Activated gamma-delta T cell (primary cell): Measurements from ENCODE around the gene AIFM3.
"Not testable (repeated sequence)": the region's sequence is repeated elsewhere in the genome, so short reads cannot be mapped to it uniquely, and the experiment has no call there.

Experiments
- DNase-seq: peaks from one replicate; lab custom pipeline; 2025; lab: John Stamatoyannopoulos, UW
- total RNA-seq, 2 donors: gene quantifications; one replicate each; lab custom pipeline; 2026; lab: John Stamatoyannopoulos, UW

The AIFM3 gene, protein sequence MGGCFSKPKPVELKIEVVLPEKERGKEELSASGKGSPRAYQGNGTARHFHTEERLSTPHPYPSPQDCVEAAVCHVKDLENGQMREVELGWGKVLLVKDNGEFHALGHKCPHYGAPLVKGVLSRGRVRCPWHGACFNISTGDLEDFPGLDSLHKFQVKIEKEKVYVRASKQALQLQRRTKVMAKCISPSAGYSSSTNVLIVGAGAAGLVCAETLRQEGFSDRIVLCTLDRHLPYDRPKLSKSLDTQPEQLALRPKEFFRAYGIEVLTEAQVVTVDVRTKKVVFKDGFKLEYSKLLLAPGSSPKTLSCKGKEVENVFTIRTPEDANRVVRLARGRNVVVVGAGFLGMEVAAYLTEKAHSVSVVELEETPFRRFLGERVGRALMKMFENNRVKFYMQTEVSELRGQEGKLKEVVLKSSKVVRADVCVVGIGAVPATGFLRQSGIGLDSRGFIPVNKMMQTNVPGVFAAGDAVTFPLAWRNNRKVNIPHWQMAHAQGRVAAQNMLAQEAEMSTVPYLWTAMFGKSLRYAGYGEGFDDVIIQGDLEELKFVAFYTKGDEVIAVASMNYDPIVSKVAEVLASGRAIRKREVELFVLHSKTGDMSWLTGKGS
- total RNA-seq: 0.31 to 0.48 reads per million in 2 donors

DNA sequence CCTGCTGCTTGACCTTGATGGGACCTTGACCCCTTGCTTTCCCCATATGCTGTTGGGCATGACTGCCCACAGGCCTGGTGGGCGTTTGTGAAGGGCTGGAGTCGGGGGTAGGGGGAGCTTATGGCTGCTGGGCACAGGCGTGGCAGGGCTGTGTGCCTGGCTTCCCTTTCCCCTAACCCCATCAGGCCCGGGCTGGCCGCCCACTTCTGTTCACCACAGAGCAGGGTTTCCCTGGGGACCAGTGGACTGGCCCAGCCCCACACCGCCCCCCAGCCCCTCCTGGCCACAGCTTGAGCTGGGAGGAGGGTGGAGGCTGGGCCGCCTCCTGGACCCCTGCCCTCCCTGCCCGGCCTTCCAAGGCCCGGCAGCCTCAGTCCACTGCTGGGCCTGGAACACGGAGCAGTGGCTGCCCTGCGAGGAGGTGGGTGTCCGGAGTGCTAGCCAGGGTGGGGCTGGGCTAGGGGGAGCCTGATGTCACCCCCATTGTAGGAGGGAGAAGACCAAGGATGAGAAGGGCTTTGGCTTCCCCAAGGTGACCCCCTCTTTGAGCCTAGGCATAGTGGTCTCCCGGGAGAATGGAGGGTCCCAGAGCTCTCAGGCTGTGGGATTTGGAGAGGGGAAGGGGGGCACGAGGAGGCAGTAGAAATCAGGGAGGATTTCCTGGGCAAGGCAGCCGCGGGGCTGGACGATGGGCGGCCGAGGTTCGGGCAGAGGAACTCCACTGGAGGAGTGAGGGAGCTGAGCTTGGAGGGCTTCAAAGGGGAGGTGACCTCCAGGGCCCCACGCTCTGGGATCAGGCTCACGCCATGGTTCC lies at the start of gene AIFM3:
Gene AIFM3 (plus strand): TSS at position 373 of the 814 bp plus-strand sequence. CDS start 690 bp downstream, outside the sequence.
- no peak for DNase-seq

DNA sequence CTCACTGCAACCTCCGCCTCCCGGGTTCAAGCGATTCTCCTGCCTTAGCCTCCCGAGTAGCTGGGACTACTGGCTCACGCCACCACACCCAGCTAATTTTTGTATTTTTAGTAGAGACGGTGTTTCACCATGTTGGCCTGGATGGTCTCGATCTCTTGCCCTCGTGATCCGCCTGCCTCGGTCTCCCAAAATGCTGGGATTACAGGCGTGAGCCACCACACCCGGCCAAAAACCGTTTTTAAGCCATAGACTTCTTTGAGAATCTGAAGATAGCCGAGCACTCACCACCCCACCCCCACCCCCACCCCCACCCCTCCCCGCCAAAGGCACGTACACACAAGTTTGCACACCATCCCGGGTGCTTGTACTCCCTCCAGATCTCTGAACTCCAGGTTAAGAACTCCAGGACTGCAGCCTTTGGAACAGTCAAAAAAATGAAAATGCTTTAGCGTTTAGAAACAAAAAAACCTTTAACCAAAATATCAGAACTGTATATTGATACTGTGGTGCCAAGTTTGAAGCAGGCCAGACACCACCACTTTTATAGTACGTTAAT lies 48.3 kb upstream of the AIFM3 start:
- no peak for DNase-seq

DNA sequence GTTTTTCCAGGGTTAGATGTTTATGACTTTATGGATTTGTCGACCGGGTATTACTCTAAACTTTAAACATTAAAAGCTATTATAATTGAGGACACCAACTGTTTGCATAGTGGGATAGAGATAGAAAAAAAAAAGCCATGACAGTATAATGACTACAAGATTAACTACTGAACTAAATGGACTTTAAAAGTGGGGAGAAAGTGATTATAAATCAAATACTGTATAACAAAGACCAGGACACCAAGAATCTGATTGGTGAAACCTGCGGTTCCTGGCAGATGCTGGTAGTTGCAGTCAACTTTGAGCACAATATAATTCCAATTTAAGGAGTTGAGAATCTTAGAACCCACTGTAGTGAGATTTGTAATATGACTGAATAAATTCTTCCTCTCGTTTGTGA lies 47.3 kb upstream of the AIFM3 start:
- DNase-seq: no peak

DNA sequence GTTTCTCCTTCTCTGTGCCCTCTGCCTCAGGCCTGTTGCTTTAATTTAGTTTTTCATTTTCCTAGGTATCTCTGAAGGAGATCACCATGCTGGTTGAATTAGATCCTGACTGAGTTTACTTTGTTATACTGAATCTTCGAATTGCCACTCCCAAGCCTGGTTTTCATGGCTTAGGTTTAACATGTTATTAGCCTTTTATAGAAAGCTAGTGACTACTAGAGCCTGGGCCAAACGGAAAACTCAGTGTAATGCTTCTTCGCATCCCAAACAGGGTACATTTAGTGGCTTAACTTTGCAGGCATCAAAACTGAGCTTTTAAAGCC lies 46.2 kb upstream of the AIFM3 start:
- DNase-seq: no peak

DNA sequence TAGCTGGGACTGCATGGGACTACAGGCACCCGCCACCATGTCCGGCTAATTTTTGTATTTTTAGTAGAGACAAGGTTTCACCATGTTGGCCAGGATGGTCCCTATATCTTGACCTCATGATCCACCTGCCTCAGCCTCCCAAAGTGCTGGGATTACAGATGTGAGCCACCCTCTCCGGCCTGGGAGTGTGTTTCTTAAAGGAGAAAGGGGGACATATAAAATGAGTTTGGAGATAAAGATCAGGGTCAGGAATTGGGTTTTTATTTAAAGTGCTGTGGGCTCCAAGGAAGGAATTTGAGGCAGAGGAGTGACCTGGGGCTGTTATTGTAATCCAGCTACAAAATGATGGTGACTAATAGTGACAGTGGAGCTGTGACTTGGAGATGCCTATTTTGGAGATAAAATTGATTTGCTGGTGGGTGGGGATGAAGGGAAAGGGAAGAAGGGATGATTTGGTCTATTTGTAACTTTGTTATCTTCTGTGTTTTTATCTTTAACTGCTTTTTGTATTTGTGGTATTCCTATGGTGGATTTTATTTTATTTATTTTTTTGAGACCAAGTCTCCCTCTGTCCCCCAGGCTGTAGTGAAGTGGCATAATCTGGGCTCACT lies 44.8 kb upstream of the AIFM3 start:
- no peak for DNase-seq

DNA sequence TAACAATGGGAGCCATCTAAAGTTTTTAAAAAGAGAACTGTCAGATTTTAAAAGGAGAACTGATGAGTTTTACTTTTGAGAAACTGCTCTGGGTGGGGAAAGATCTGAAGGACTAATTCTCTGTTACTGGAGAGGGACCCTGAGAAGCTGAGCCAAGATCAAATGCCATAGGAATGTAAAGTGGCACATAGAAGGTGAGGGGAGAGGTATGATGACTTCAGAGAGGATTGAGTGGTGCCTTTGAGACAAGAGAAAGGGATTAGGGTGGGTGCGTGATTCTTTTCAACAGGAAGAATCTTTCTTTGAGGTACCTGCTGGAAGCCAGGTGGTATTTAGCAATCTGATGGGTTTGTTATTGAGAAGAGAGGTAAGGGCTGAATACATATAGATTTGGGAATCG lies 40.8 kb upstream of the AIFM3 start:
- DNase-seq: no peak

DNA sequence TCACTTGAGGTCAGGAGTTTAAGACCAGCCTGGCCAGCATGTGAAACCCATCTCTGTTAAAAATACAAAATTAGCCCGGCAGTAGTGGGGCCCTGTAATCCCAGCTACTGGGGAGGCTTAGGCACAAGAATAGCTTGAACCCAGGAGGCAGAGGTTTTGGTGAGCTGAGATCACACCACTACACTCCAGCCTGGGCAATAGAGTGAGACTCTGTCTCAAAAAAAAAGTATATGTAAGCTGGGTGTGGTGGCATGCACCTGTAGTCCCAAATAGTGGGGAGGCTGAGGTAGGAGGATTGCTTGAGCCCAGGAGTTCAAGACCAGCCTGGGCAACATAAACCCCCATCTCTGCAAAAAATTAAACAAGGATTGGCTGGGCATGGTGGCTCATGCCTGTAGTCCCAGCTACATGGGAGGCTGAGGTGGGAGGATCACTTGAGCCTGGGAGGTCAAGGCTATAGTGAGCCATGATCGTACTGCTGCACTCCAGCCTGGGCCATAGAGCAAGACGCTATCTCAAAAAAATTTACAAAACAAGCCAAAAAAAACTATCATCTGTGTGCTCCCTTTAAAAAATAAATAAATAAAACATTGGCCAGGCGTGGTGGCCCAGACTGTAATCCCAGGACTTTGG lies 39.0 kb upstream of the AIFM3 start:
- no peak for DNase-seq

DNA sequence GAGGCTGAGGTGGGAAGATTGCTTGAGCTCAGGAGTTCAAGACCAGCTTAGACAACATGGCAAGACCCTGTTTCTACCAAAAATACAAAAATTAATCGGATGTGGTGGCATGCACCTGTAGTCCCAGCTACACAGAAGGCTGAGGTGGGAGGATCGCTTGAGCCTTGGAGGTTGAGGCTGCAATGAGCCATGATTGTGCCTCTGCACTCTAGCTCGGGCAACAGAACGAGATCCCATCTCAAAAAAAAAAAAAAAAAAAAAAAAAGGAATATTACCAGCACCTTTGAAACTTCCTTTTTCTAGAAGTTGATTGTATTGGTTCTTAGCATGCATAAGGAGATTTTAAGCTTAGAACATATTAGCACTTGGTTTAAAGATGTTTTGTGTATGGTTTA lies 38.5 kb upstream of the AIFM3 start:
- DNase-seq: no peak

DNA sequence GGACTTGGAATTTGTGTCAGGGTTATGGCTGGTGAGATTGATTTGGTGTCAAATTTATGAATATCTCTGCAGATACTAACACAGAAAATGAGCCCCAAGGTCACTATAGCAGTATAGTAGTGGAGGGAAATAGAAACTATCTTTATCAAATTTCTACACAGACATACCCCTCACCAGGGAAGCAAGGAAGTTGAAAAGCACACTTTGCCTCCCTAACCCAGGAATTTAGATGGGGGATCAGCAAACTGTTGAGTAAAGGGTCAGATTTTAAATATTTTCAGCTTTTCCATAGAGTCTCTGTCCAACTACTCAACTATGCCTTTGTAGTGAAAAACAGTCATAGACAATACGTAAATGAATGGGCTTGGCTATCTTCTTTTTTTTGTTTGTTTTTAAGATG lies 37.1 kb upstream of the AIFM3 start:
- DNase-seq: no peak

DNA sequence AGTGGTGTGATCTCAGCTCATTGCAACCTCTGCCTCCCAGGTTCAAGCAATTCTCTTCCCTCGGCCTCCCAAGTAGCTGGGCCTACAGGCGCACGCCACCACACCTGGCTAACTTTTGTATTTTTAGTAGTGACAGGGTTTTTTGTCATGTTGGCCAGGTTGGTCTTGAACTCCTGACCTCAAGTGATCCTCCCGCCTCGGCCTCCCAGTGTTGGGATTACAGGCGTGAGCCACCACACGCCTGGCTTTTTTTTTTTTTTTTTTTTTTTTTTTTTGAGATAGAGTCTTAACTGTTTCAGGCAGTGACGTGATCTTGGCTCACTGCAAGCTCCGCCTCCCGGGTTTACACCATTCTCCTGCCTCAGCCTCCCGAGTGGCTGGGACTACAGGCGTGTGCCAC lies 36.6 kb upstream of the AIFM3 start:
- not testable (repeated sequence) for DNase-seq

DNA sequence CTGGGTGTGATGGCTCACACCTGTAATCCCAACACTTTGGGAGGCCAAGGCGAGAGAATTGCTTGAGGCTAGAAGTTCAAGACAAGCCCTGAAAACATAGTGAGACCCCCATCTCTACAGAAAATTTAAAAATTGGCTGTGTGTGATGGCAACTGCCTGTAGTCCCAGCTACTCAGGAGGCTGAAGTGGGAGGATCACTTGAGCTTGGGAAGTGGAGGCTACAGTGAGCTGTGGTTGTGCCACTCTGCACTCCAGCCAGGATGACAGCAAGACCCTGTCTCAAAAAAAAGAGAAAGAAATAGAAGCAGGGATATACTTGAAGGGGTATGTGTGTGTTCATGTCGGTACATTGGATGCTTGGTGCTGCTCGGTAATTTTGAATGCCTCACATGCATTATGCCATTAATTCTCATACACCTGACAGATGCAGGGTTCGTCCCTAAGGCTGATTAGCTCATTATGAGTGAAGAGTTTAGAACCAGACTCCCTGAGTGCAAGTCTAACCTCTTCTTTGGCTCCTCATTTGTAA lies 35.9 kb upstream of the AIFM3 start:
- no peak for DNase-seq

DNA sequence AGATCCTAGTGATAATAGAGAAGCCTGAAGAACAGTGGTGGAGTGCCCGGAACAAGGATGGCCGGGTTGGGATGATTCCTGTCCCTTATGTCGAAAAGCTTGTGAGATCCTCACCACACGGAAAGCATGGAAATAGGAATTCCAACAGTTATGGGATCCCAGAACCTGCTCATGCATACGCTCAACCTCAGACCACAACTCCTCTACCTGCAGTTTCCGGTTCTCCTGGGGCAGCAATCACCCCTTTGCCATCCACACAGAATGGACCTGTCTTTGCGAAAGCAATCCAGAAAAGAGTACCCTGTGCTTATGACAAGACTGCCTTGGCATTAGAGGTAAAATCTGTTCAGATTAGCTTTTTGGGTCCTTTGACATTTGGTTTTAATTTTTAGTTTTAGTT lies 33.1 kb upstream of the AIFM3 start:
- no peak for DNase-seq

DNA sequence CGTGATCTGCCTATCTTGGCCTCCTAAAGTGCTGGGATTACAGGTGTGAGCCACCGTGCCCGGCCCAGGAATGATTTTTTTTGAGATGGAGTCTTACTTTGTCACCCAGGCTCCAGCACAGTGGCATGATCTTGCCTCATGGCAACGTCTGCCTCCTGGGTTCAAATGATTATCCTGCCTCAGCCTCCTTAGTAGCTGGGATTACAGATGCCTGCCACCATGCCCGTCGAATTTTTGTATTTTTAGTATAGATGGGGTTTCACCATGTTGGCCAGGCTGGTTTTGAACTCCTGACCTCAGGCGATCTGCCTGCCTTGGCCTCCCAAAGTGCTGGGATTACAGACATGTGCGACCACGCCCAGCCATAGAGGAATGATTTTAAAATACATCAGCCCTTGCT lies 32.0 kb upstream of the AIFM3 start:
- DNase-seq: not testable (repeated sequence)

DNA sequence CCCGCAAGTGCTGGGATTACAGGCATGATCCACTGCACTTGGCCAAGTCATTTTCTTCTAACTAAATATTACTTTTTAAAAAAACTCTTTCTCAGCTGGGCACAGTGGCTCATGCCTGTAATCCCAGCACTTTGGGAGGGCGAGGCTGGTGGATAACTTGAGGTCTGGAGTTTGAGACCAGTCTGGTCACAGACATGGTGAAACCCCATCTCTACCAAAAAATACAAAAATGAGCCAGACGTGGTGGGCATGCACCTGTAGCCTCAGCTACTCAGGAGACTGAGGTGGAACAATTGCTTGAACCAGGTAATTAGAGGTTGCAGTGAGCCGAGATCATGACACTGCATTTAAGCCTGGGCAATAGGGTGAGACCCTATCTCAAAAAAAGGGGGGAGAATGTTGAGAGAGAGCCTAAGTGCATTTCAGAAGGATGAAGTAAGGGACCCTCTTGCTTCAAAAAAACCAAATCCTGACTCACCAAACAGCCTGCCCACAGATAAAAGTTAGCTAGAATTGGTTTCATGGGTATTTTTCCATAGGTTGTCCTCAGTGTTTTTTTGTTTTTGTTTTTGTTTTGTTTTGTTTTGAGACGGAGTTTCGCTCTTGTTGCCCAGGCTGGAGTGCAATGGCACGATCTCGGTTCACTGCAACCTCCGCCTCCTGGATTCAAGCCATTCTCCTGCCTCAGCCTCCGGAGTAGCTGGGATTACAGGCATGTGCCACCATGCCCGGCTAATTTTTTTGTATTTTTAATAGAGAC lies 31.1 kb upstream of the AIFM3 start:
- DNase-seq: not testable (repeated sequence)

DNA sequence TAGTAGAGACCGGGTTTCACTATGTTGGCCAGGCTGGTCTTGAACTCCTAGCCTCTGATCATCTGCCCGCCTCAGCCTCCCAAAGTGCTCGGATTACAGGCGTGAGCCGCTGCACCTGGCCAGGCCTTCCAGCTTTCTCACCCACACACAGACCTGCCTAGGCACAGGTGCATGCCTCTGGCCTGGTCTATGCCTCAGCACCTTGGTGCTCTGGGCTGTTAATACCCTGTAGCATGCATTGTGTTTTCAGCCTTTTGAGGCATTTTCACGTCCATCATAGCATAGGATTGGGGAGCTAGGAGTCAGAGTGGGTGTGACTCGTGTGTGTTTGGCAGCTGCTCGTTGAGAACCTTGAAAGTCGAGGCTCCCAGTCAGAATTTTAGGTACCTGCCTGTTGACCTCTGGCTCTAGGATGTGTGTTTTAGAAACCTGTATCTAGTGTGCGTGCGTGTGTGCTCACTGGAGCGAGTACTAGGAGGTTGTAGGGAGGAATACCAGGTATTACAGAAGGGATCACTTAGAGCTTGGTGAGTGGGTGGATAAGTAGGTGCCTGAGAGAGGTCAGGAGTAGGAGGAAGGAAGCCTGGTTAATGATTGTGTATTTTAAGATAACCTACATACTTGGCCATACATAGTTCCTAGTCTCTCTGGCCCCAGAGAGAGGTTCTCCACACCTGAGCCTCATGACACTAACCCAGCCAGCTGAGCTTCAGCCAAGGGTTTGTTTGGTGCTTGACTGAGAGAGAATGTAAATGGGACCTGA lies 29.8 kb upstream of the AIFM3 start:
- DNase-seq: no peak

DNA sequence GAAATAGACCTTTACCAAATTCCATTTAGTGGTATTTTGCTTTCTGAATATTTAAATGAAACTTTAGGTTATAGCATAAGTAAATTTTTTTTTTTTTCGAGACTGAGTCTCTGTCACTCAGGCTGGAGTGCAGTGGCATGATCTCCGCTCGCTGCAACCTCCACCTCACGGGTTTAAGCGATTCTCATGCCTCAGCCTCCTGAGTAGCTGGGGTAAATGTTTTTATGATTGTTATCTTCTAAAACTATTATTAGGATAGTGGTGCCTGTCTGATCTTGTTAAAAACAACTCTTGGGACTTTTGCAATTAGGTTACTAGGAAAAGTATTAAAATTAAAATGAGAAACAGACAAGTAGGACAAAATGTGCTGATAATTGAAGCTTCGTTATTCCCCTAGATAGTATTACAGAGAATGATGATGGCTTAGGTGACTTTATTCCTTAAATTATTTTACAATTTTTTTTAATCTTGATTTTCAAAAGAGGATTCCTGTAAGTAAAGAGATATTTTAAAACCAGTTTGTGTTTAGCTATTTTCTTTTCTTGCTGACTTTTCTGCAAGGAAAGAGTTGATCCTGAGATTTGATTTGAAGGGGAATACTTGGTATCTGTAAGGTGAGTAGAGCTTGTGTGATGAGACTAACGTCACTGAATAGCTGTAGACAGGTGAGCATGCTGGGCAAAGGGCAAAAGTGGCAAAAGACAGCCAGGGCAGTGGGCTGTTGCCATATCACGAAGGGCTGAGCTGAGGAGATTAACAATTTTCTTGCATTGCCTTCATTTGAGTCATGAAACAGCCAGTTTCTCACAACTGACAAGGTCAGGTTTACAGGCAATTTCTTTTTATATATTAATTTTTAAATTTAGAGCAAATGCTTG lies 29.0 kb upstream of the AIFM3 start:
- DNase-seq: no peak

DNA sequence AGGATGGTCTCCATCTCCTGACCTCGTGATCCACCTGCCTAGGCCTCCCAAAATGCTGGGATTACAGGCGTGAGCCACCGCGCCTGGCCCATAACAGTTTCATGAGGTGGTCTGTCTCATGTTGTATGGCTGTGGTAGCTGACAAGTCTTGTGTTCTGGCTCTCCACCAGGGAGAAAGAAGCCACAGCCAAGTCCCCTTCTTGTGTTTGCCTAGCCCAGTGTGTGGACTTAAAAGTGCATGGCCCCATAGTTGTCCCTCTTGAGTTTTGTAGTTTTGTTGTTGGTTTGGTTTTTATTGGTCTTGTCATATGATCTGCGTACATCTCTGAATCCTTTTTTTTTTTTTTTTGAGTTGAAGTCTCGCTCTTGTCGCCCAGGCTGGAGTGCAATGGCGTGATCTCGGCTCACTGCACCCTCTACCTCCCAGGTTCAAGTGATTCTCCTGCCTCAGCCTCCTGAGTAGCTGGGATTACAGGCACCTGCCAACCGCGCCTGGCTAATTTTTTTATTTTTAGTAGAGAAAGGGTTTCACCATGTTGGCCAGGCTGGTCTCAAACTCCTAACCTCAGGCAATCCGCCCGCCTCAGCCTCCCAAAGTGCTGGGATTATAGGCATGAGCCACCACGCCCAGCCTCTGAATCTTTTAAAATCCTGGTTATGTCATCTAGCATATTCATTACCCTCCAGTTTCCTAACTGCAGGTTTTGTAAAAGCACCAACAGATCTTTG lies 27.4 kb upstream of the AIFM3 start:
- DNase-seq: not testable (repeated sequence)

DNA sequence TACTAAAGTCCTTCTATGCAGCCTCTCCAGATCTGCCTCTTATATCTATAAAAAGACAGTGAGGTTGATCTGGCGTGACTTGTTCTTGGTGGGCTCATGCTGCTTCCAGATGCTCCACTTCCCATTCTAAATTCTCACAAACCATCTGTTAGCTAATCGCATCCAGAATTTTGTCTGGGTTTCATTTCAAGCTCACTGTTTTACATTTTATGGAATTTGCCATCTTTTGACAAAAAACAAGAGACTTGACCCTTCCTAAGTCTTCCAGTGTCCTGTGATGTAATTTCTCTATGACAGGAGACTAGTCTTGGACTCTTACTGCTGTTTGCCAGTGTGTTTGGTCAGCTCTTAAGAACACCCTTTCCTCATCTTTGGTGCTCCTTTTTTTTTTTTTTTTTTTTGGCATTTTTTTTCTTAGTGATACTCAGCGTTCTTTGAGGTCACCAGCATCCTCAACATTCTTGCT lies 26.8 kb upstream of the AIFM3 start:
- DNase-seq: no peak
